Measurements from ENCODE around the gene NR1I2.

The NR1I2 gene

GRCh38 chr3:119781330-119782198 lies at the start of gene NR1I2:
Gene NR1I2 (plus strand): TSS chr3:119782101.
- no peak for DNase-seq

- no peak for DNase-seq
Measured at GRCh38 chr3:119733812-119734211, 48.1 kb upstream of the NR1I2 start.

GRCh38 chr3:119738741-119739140 lies 43.2 kb upstream of the NR1I2 start:
- no peak for DNase-seq

GRCh38 chr3:119741657-119742590 lies 40.0 kb upstream of the NR1I2 start:
- DNase-seq, result no peak

- DNase-seq, result no peak
Measured at GRCh38 chr3:119743921-119744320, 38.0 kb upstream of the NR1I2 start.

GRCh38 chr3:119745942-119746341 lies 36.0 kb upstream of the NR1I2 start:
- DNase-seq, result no peak

GRCh38 chr3:119746423-119746822 lies 35.5 kb upstream of the NR1I2 start:
- DNase-seq, result no peak

GRCh38 chr3:119747357-119747756 lies 34.5 kb upstream of the NR1I2 start:
- no peak for DNase-seq

- DNase-seq, result no peak
Measured at GRCh38 chr3:119748991-119749390, 32.9 kb upstream of the NR1I2 start.

- DNase-seq, result no peak
Measured at GRCh38 chr3:119751423-119751822, 30.5 kb upstream of the NR1I2 start.

GRCh38 chr3:119759962-119760361 lies 21.9 kb upstream of the NR1I2 start:
- DNase-seq, result no peak

GRCh38 chr3:119762876-119763275 lies 19.0 kb upstream of the NR1I2 start:
- no peak for DNase-seq

GRCh38 chr3:119763466-119763865 lies 18.4 kb upstream of the NR1I2 start:
- DNase-seq, result no peak

GRCh38 chr3:119765239-119765638 lies 16.7 kb upstream of the NR1I2 start:
- no peak for DNase-seq

GRCh38 chr3:119767936-119768601 lies 13.8 kb upstream of the NR1I2 start:
- no peak for DNase-seq

GRCh38 chr3:119768668-119769393 lies 13.1 kb upstream of the NR1I2 start:
- DNase-seq, result no peak

GRCh38 chr3:119769394-119770149 lies 12.3 kb upstream of the NR1I2 start:
- no peak for DNase-seq

- no peak for DNase-seq
Measured at GRCh38 chr3:119774444-119774843, 7.5 kb upstream of the NR1I2 start.

- no peak for DNase-seq
Measured at GRCh38 chr3:119776304-119776703, 5.6 kb upstream of the NR1I2 start.

GRCh38 chr3:119778176-119778575 lies 3.7 kb upstream of the NR1I2 start:
- no peak for DNase-seq

GRCh38 chr3:119778811-119779210 lies 3.1 kb upstream of the NR1I2 start:
- no peak for DNase-seq

Data from stimulated activated CD4-positive, alpha-beta T cell treated with anti-CD3 and anti-CD28 coated beads, Interleukin-4, amount 100 ng/mL, for 24 hours (primary cell).